Measurements from ENCODE around the gene SRR. TPM values are rescaled to one million over a fixed set of nuclear protein-coding genes. Genes with fewer than 3 reads are reported as not detected.

The SRR gene
- polyA plus RNA-seq, 3 donors = 15.7 to 27.0 (median 22.2) TPM

DNA sequence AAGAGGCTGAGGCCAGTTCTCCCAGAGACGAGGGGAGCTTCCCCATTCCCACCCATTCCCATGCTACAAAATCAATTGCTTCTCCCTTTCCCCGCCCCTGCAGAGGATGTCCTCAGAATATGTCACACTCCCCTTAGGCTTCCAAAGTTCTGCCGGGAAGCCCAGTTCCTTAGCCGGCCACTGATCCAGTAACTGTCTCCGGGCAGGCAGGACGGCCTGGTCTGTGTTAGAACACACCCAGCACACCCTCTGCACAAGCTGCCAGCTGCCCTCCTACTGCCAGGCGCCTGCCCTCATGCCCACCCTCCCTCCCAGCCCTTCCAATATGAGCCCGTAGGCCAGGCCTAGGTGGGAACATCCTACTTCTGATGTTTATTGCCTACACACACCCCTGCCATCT, 64.6 kb downstream of the SRR start:
- no peak for DNase-seq

DNA sequence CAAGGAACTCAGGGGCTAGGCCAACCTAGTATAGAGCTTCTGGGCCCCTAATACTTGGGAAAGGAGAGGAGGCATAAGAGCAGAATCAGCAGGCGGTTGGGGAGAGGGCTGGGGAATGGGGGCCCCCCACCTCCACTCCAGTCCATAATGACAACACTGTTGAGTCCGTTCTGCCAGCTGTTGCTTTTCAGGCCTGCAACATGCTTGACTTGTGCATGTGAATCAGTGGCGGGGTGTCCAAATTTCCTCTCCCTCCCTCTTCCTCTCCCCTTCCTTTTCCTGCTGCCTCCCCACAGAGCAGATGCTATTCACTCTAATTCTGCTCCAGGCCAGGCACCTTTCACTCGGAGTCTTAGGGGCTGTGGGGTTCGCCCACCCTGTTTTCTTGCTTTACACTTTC, 65.3 kb downstream of the SRR start:
- no peak for DNase-seq

DNA sequence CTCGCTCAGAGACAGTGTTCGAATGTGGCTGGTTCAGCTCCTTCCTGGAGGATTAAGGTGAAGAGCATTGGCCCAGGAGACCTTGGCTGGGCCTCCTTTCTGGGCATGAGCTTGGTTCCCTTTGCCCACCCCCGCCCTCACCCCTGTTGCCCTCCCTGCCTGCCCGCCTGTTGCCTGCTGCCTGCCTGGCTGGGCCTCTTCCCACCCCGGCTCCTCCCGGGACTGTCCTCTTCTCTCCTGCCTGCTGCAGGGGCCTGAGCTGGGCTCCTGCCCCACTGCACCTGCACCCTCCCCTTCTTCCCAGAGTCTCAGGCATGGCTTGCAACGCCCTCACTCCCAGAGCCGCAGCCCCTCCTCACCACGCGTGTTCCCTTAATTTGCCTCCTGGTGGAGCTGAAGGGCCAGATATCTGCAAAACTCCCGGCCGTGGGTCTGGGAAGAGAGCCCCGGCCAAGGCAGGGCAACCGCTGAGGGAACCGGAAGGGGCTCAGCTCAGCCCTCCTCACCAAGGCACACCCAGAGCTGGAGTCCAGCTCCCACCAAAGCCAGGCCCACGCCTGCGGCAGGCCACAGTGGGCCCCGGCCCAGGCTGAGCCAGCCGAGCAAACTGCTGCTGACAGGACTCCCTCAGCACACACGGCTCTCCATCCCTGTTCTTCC, 65.9 kb downstream of the SRR start:
- DNase-seq = no peak

DNA sequence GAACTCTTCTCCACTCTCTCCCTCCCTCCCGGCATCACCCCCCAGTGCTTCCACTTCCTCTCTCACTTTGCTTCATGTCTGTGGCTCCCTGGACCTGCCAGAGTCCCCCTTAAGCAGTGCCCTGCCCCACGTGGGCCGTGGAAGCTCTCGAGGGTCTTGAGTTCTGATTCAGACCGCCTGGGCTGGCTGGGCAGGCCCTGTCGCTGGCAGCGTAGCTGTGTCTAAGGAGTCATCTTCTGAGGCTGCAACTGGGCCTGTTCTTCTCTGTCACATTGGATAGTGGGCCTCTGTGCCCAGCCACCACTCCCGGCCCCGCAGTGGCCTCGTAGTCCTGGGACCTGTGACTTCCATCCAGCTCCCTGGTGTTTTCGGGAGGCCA, 66.5 kb downstream of the SRR start:
- no peak for DNase-seq

DNA sequence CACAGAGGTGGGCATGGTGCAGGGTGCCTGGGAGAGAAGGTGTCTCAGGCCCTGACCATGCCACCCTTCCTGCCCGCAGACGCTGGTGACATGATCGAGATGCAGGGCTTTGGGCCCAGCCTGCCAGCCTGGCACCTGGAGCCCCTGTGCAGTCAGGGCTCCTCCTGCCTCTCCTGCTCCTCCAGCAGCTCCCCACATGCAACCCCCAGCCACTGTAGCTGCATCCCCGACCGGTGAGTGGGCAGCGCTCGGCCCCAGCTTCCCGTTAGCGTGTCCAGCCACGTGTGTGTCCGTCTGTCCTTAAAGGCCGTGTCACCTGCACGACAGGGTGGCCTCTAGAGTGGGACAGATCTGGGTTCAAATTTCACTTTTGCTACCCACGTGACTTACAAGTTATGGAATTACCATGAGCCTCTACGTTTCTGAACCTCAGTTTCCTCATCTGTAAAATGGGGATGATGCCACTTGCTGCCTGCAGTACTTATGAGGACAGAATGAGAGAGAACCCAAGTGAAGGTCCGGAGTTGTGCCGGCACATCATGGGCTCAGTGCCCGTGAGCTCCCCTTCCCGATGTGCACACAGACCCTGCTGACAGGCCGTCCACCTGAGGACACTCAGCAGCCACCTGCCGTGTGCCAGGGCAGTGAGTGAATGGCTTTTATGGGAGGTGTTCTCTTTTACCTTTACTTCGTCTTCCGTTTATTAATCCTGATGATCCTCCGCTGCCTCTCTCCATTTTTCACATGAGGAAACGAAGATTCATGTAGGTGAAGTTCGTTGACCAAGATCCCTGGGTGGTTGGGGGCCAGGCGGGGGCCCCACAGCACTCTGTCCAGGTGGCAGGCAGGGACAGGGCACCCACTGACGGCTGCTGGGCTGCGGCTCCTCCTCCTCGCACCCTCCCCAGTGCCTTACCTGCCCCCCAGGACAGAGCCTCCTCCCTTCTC, 67.7 kb downstream of the SRR start:
- no peak for DNase-seq

DNA sequence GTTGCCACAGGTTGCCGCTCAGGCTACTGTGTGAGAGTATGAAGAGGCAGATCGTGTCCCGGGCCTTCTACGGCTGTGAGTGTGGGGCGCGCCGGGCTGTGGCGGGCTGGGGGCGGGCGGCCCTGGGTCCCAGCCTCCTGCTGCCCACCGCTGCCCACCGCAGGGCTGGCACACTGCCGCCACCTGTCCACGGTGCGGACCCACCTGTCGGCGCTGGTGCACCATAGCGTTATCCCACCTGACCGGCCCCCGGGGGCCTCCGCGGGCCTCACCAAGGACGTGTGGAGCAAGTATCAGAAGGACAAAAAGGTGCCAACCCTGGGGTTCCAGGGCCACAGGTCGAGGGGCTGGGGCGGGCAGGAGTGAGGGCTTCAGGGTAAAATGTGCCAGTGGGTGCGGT, 68.4 kb downstream of the SRR start:
- no peak for DNase-seq

DNA sequence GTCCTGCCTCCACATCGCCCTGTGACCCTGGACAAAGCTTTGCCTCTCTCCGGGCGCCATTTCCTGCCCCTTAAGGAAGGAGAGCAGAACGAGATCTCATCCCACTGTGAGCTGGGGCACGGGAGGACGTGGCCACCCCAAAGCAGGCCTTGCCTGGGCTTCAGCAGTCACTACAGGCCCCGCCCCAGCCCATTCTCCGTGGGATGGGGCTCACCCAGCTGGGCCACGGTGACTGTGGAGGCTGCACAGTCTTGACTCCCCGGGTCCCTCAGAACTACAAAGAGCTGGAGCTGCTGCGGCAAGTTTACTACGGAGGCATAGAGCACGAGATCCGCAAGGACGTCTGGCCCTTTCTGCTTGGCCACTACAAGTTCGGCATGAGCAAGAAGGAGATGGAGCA, 68.9 kb downstream of the SRR start:
- no peak for DNase-seq

DNA sequence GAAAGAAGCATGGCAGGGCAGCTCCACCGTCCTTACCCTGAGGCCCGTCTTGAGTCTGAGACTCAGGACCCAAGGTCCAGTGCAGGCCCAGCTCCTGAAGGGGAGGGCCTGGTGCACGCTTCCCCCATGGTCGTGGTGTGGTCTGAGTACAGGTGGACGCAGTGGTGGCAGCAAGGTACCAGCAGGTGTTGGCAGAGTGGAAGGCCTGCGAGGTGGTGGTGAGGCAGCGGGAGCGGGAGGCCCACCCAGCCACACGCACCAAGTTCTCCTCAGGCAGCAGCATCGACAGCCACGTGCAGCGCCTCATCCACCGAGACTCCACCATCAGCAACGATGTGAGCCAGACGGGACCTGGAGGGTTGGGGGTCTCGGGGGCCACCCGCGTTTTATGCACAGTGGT, 69.4 kb downstream of the SRR start:
- DNase-seq = no peak

Other genes starting within 250 kb of the SRR start
- 10 to 100 TPM; 12.9 to 31.1 (median 24.1) TPM for gene HIC1, start 248.8 kb upstream of the SRR start, polyA plus RNA-seq (ENCODE audit: insufficient read length in 3 of 3)
- 10 to 100 TPM; 31.9 to 38.1 (median 32.9) TPM for gene SMG6, start 165 bp upstream of the SRR start, polyA plus RNA-seq (ENCODE audit: insufficient read length in 3 of 3)
- 10 to 100 TPM; 36.0 to 43.9 (median 39.3) TPM for gene TSR1, start 32.5 kb downstream of the SRR start, polyA plus RNA-seq (ENCODE audit: insufficient read length in 3 of 3)
- gene SGSM2, start 33.6 kb downstream of the SRR start, polyA plus RNA-seq (ENCODE audit: insufficient read length in 3 of 3) = 10 to 100 TPM; 71.5 to 89.4 (median 79.0) TPM
- 10 to 100 TPM; 16.5 to 23.1 (median 22.9) TPM for gene MNT, start 97.1 kb downstream of the SRR start, polyA plus RNA-seq (ENCODE audit: insufficient read length in 3 of 3)
- 10 to 100 TPM; 33.1 to 37.8 (median 36.0) TPM for gene METTL16, start 207.9 kb downstream of the SRR start, polyA plus RNA-seq (ENCODE audit: insufficient read length in 3 of 3)

Measured in renal pelvis (tissue), 4 donors.